Panc1 (cell line): ENCODE measurements around the gene PDE1C. TPM values are rescaled to one million over a fixed set of nuclear protein-coding genes. Genes with fewer than 3 reads are reported as not detected.

Experiments used
- ATAC-seq: fragments of 200-7000 bp; cut with Tn5 transposase; 2 replicates; pipeline ENCODE4 v1.9.1; 2020; ENCODE audit warnings: mild to moderate bottlenecking, moderate library complexity
- BruUV-seq: library from RNA; stranded (reverse); fragments of 400-500 nt; replicated peaks from 2 replicates; lab custom pipeline; 2021; lab: Mats Ljungman, UMichigan
- CTCF ChIA-PET: fragments of 300-600 bp; sonication (Branson Sonifier 250); formaldehyde crosslinking; loops from one replicate; lab custom pipeline; 2022; ENCODE audit warnings: antibody characterized with exemption; lab: Charles Lee
- POLR2A ChIA-PET: fragments of 300-600 bp; sonication (Branson Sonifier 250); formaldehyde crosslinking; loops from one replicate; lab custom pipeline; 2022; ENCODE audit warnings: antibody characterized with exemption; lab: Charles Lee
- DNase-seq: peaks from one replicate; pipeline ENCODE4 v3.0.0-alpha.2; 2010; ENCODE audit warnings: low read depth, low spot score
- H3K27ac ChIP-seq: 2 replicates; pipeline ENCODE4 v1.5.1; 2011; ENCODE audit warnings: mild to moderate bottlenecking, low read length, inconsistent platforms
- H3K27me3 ChIP-seq: fragments of 200-500 bp; sonication (Bioruptor generic); 2 replicates; pipeline ENCODE4 v1.6.0; 2014; ENCODE audit warnings: low read length, inconsistent platforms; ENCODE audit not compliant: control insufficient read depth, insufficient read depth
- H3K36me3 ChIP-seq: fragments of 200-500 bp; sonication (Bioruptor generic); 2 replicates; pipeline ENCODE4 v1.5.1; 2014; ENCODE audit warnings: inconsistent platforms, mild to moderate bottlenecking, low read length, moderate library complexity; ENCODE audit not compliant: control insufficient read depth, insufficient read depth
- H3K4me1 ChIP-seq: 2 replicates; pipeline ENCODE4 v1.5.1; 2011; ENCODE audit warnings: inconsistent platforms, mild to moderate bottlenecking, low read length, moderate library complexity; ENCODE audit not compliant: control insufficient read depth, insufficient read depth
- H3K4me3 ChIP-seq, 2 experiments: 2 replicates each; pipeline ENCODE4 v1.5.1; 2011 to 2012; ENCODE audit warnings: low read depth in 2 of 2, low read length in 2 of 2, mild to moderate bottlenecking in 2 of 2, inconsistent platforms in 1 of 2, moderate library complexity in 1 of 2
- H3K9me3 ChIP-seq: fragments of 200-500 bp; sonication (Bioruptor generic); 2 replicates; pipeline ENCODE4 v1.5.1; 2014; ENCODE audit warnings: low read depth, mild to moderate bottlenecking, inconsistent platforms, low read length, moderate library complexity; ENCODE audit not compliant: control insufficient read depth, insufficient read depth
- CTCF ChIP-seq: fragments of 450-650 bp; IDR thresholded peaks from 2 replicates; pipeline ENCODE4 v1.5.1; 2017; ENCODE audit warnings: mild to moderate bottlenecking
- POLR2AphosphoS5 ChIP-seq: IDR thresholded peaks from 2 replicates; pipeline ENCODE4 v1.6.1; 2012; ENCODE audit warnings: mild to moderate bottlenecking, low read depth, low read length, moderate library complexity
- REST ChIP-seq, 2 experiments: IDR thresholded peaks; 2 replicates each; pipeline ENCODE4 v1.6.1; 2011 to 2012; ENCODE audit warnings: low read depth in 2 of 2, control low read depth in 1 of 2, low read length in 1 of 2, mild to moderate bottlenecking in 1 of 2, moderate library complexity in 1 of 2; ENCODE audit not compliant: insufficient read depth in 1 of 2
- SIN3A ChIP-seq: IDR thresholded peaks from 2 replicates; pipeline ENCODE4 v1.6.1; 2012; ENCODE audit warnings: low read depth, mild to moderate bottlenecking, low read length, moderate library complexity, borderline replicate concordance; ENCODE audit not compliant: insufficient read depth
- TCF7L2 ChIP-seq: IDR thresholded peaks from 2 replicates; pipeline ENCODE4 v1.6.1; 2011; ENCODE audit warnings: mild to moderate bottlenecking, low read depth, low read length, inconsistent platforms
- in situ Hi-C: cut with HindIII; loops from 2 replicates; pipeline ENCODE4 v1.10.0; 2016; ENCODE audit warnings: low sequenced_read_pairs, low pct_unique_long_range_greater_than_20kb
- intact Hi-C: fragments of 100-400 bp; cut with micrococcal nuclease; formaldehyde crosslinking; loops from one replicate; pipeline ENCODE4 v1.10.0; 2022; ENCODE audit not compliant: unreplicated experiment
- total RNA-seq: library from RNA; stranded (reverse); gene quantifications from one replicate; pipeline ENCODE4 v1.2.1, GENCODE V29; 2021; ENCODE audit not compliant: unreplicated experiment

PDE1C gene
- total RNA-seq, 1 experiment from 2014 or later: not detected

- no peaks in the 10 kb centered on the region for H3K27me3 ChIP-seq
- no peaks in the 10 kb centered on the region for H3K9me3 ChIP-seq
- BruUV-seq: no TSS peak
- TF ChIP-seq TCF7L2: no peak
- no peak for TF ChIP-seq SIN3A
- no peak for TF ChIP-seq REST (IDR thresholded peaks at IDR 0.05; ENCODE audit: insufficient read depth in 1 of 2, low read depth in 2 of 2, low read length in 1 of 2)
- no peak for TF ChIP-seq CTCF
- no peak for TF ChIP-seq POLR2AphosphoS5
- ChIA-PET POLR2A (no interaction called here), CTCF (no interaction called here)
- DNase-seq: no peak
- no peak overlapping the region for H3K4me3 ChIP-seq
- in situ Hi-C loops (no loop called here), intact Hi-C loops (no loop called here)
- no peak for ATAC-seq
- no peaks in the 10 kb centered on the region for H3K36me3 ChIP-seq
- H3K4me1 ChIP-seq: no peaks in the 10 kb centered on the region
- H3K27ac ChIP-seq: no peak overlapping the region
Measured at GRCh38 chr7:32094516-32094915, 24.3 kb upstream of the PDE1C start.

GRCh38 chr7:32093415-32094408, 23.5 kb upstream of the PDE1C start:
- no peak overlapping the region for H3K27ac ChIP-seq
- no peaks in the 10 kb centered on the region for H3K4me1 ChIP-seq
- DNase-seq (no peak), ATAC-seq (no peak)
- ChIA-PET POLR2A (no interaction called here), CTCF (no interaction called here)
- intact Hi-C loops: no loop called here
- in situ Hi-C loops: no loop called here
- no peak overlapping the region for H3K4me3 ChIP-seq
- BruUV-seq: no TSS peak
- TF ChIP-seq POLR2AphosphoS5 (no peak), REST (IDR thresholded peaks at IDR 0.05; ENCODE audit: insufficient read depth in 1 of 2, low read depth in 2 of 2, low read length in 1 of 2) (no peak), CTCF (no peak), TCF7L2 (no peak), SIN3A (no peak)
- H3K36me3 ChIP-seq: no peaks in the 10 kb centered on the region
- no peaks in the 10 kb centered on the region for H3K9me3 ChIP-seq
- no peaks in the 10 kb centered on the region for H3K27me3 ChIP-seq
